Measurements from ENCODE around the gene ANKRA2.
A peak's percentile ranks its signal among the peaks of the same experiment; 100 is the strongest.

ANKRA2 gene, protein sequence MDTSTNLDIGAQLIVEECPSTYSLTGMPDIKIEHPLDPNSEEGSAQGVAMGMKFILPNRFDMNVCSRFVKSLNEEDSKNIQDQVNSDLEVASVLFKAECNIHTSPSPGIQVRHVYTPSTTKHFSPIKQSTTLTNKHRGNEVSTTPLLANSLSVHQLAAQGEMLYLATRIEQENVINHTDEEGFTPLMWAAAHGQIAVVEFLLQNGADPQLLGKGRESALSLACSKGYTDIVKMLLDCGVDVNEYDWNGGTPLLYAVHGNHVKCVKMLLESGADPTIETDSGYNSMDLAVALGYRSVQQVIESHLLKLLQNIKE

DNA sequence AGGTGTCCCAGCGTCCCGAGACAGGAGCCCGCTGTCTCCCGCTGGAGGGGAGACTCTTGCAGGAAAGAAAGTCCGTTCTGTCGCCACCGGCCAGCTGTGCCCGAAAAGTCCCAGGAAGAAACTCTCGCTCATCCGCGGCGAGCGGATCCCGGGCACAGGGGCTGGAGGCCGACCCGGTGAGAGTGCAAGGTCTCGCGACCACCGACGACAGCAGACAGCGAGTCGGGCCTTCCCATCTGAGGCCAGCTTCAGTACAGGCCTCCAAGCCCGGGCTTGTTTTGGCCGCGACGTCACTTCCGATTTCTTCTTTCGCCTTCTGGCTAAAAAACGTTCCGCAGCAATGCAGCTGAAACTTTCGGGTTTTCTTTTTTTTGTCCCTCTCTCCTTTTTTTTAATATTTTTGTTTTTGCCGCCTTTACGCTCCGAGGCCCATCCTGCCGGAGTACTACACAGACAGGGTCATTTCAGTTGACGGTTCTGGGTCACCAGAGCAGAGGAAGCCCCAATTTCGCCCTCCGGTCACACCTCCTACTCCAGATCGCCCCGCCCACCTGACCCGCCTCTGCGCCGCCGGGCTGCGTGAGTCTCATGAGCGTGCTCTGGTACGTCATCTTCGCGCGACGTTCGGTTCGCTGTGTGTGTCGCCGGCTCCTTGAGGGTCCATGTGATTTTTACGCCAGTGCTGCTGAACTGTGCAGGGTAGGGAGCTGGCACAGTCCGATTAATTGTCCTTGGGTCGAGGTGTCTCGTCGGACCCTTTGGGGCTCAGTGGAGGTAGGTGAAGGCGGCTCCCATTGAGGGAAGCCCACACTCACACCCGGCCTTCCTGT lies at the start of gene ANKRA2, which contains the start of gene UTP15:
Gene ANKRA2 (minus strand): TSS at position 501 of the 830 bp plus-strand sequence. CDS start 2,758 bp downstream, outside the sequence.
Gene UTP15 (plus strand): TSS at position 605 of the 830 bp plus-strand sequence. CDS start 1,602 bp downstream, outside the sequence.
- DNase-seq = peak; percentile 98

DNA sequence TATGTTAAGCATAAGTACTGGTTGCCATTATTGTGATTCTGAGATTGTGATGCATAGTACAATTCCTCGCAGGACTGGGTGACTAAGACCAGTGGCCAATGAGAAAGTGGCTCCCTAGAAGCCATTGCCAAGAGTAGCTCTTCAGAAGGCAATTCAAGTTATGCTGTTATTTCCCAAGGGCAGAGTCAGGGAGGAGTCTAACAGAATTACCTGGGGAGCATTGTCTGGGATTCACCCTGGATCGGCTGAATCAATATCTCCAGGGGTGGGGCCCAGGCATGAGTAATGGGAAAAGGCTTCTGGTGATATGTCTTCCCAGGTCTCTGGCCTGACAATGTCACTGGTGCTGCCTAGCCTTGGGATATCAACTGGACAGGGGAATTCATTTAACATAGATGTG lies 49.6 kb upstream of the ANKRA2 start:
- no peak for DNase-seq

GRCh38 chr5:73612799-73613198 lies 47.4 kb upstream of the ANKRA2 start:
- no peak for DNase-seq

- DNase-seq = no peak
Measured at GRCh38 chr5:73607228-73607627, 41.8 kb upstream of the ANKRA2 start.

DNA sequence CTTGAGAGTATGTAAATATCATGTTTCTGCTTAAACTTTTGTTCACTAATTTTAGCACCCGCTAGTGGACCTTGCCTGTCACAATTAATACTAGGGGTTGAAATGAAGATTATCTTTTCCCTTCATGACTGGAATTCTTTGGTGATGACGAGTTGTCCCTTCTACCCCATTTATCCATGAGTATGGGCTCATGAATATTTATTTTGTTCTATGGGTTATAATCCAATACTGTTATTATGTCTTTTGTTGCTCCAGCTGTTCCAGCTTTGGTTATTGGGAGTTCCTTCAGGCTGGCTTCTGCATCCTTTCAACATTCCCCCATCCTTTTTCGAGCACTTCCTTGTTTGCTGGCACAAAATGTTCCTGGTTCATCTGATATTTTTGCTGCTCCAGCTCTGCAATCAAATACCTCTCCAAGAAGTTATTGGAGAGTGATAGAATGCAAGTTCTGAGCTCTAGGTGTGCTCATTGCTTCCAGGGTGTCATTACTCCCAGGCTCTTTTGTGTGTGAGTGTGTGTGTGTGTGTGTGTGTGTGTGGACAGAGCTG lies 40.8 kb upstream of the ANKRA2 start:
- no peak for DNase-seq

DNA sequence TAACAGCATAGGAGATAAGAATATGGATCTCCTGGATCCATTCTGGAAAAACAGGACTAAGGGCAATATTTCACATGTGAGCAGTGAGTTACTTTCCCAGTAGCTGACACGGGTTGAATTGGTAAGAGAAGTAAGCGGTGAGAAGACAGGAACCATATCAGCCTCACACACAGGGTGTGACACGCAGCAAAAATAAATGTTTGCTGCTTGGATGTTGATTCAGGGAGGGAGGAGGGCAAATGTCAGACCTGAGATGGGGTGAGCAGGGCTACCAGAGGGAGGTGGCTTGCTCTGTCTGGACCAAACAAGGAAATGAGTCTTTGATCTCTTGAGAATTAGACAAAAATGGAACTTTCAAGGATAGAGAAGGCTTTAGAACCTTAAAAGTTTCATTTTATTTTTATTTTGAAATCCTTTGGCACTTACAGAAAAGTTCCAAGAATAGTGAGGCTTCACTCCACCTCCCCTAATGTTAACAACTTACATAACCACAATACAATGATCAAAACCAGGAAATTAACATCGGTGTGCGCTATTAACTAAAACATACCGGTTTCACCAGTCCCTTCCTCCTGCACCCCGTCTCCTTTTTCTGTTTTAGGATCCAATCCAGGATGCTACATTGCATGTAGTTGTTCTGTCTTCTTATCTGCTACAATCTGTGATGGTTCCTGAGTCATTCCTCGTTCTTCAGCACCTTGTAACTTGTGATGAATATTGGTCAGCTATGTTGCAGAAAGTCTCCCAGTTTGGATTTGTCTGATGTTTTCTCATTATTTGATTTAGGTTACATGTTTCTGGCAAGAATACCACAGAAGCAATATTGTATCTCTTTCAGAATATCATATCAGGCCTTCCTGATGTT lies 40.0 kb upstream of the ANKRA2 start:
- DNase-seq = no peak

- no peak for DNase-seq
Measured at GRCh38 chr5:73603998-73604397, 38.6 kb upstream of the ANKRA2 start.

GRCh38 chr5:73599380-73599779 lies 33.9 kb upstream of the ANKRA2 start:
- DNase-seq = no peak

GRCh38 chr5:73596705-73597328 lies 31.4 kb upstream of the ANKRA2 start:
- DNase-seq = peak; percentile 9

- DNase-seq = no peak
Measured at GRCh38 chr5:73592551-73592950, 27.1 kb upstream of the ANKRA2 start.

DNA sequence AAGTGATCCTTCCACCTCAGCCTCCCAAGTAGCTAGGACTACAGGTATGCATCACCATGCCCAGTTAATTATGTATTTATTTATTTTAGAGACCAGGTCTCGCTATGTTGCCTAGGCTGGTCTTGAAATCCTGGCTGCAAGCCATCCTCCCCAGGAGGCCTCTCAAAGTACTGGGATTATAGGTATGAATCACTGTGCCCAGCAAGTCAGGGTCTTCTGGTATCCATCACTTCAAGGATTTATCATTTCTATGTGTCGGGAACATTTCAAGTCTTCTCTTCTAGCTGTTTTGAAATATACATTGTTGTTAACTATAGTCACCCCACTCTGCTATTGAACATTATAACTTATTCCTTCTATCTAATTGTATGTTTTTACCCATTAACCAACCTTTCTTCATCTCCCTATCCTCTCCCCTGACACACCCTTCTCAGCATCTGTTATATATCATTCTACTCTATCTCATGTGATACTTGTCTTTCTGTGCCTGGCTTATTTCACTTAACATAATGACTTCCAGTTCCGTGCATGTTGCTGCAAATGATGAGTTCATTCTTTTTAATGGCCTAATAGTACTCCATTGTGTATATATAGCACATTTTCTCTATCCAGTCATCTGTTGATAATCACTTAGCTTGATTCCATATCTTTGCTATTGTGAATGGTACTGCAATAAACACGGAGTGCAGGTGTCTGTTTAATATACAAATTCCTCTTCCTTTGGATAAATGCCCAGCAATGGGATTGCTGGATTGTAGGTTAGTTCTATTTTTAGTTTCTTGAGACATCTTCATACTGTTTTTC lies 26.5 kb upstream of the ANKRA2 start:
- no peak for DNase-seq

DNA sequence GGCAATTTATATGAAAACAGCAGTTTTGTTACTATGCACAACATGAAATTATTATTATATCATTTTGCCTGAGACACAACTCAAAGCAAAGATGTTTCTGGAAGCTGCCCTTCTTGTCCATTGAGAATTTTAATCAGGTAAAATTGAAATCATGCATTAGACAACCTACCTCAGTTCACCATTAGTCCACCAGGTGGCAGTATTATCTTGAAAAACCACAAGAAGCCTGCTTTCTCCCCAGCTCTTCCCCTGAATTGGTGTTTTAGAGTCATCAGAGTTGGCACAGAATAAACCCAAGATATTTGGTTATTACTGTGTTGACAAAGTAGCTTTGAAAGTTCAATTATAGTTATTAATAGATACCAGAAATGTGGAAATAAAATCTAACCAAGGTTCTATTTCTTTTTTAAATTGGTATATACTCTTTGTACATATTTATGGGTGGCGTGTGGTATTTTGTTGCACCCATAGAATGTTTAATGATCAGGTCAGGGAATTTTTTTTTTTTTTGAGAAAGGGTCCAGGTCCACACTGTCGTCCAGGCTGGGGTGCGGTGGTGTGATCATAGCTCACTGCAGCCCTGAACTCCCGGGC lies 25.8 kb upstream of the ANKRA2 start:
- DNase-seq = peak; percentile 76

DNA sequence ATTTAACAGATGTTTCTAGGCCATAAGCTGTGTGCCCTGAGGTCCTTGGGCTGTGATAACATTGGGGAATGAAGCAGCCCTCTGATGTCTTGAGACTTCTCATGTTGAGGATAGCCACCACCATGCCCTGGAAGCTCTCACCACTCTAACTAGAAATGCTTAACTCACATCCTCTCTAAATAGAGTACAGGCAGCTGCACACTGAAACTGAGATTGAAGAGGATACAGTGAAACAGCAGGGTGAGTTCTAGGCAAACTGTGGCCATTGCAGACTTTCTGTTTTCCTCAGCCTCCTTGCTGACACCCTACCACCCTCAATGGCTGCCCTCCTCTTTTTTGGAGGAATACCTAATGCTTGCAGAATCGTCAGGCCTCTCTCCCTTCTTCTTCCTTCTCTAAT lies 22.5 kb upstream of the ANKRA2 start:
- no peak for DNase-seq

DNA sequence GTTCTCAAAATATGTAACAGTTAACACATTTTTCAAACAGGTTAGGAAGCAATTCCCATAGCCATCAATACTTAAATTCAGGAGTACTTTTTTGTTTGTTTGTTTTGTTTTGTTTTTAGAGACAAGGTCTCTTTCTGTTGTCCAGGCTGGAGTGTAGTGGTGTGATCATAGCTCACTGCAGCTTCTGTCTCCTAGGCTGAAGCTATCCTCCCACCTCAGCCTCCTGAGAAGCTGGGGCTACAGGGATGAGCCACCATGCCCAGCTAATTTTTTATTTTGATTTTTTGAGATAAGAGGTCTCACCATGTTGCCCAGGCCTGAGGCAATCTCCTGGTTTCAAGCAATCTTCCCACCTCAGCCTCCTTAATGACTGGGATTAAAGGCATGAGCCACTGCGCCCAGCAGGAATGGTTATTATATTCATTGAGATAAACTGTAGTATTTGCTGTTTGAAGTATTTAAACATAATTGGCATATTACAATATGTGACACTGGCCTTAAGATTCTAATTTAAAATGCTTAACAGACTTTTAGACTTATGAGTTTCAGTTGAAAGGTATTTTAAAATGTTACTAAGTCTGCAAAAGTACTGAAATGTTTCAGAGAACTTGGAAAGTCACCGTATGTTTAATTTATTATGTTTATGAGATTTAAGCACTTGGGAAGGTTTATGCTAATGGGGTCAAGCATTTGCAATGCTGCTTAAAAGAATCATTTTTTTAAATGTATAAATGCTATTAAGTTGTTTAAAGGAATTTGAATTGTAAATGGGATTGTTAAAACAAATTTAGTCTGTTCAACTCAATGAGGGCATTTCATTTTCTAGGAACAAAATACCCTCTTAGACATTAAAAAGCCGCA lies 17.1 kb upstream of the ANKRA2 start:
- no peak for DNase-seq

DNA sequence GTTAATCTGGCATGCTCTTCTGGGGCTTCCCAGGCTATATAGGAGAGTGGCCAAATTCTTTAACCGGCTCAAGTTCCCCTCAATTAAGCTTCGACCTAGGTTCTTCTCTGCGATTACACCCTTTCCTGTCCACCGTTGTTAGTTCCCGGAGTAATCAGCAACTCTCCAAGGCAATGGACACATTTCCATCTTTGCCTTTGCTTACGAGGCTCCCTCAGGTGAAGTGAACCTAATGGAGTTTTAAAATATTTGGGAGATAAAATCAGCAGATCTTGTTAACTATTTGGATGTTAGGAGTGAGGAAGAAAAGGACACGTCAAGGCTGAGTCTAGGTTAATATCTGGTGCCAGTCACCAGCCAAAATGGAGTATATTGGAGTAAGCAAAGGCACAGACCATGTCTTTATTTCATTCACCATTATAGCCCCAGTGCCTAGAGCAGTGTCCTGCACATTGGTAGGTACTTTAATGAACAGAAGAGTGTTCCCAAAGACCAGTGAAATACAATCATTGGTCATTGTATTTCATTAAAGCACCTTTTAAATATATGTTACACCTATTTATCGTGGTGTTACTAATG lies 619 bp upstream of the ANKRA2 start:
- DNase-seq = no peak

- peak; percentile 36 for DNase-seq
Measured at GRCh38 chr5:73564675-73565074, 764 bp downstream of the ANKRA2 start.

DNA sequence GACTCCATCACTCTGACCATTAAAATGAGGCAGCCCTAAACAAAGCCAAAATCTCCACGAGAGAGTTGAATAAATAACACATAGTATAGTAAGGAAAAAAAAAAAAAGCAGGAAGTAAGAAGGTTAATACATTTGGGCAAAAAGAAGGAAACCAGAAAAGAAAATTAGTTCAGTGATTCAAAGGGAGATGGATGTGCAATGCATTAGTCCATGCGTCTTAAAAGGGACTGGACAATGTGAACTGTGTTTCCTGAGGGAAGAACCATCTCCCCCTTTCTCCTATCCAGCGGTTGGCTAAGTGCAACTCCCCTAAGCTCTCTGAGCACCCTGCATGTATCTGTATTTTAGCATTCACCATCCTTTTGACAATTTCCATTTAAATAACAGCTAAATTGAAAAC lies 1.4 kb downstream of the ANKRA2 start:
- peak; percentile 2 for DNase-seq

DNA sequence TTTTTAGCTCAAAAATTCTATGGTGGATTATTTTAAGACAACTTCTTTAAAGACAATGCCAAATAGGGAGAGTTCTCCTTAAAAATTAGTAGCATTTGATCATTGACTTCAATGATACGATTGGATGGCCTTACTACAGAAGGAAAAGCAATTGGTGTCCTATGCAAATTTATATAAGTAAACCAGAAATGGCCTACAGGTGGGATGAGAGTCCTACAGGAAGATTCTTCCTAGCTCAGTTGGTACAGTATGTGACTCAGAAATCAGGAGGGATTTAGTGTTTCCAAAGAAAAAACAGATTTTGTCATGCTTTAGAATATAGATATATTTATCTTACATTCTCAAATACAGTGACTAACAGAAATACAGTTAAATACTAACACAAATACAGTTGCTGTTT lies 6.5 kb downstream of the ANKRA2 start:
- DNase-seq = no peak

DNA sequence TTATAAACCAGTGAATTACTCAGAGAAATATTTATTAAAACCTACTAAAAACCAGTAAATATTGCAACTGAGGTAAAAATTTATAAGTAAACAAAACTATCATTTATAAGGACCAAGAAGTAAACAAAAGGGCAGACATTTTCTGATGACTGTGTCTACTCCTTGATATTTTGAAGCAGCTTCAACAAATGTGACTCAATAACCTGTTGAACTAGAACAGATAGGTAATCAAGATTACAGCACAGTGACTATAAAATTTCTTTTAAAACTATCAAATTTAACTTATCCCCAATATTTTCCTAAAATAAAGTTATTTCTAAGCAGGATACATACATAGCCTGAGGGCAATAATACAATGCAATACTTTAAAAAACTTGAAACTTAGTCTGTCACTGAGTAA lies 12.8 kb downstream of the ANKRA2 start:
- DNase-seq = no peak

DNA sequence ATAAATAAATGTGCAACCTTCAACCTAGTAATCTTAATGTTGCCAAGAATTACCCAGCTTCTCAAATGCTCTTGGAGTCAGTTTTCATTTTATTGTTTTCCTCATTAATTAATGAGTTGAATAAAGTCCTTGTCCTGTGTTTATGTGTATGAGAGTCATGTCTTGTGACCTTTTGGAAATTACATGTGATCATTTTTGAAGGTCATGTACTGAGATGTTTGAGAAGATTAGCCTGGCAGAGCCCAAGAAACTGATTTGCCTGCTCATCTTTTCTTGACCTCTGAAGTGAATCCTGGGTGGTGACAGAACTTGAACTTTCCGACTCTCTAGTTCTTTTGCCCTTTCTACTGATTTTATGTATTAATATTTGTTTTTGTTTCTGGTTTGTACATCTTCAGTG lies 15.4 kb downstream of the ANKRA2 start:
- DNase-seq = no peak
